IPS-18a (cell line): ENCODE data around the gene MITF.
A peak's percentile ranks its signal among the peaks of the same experiment; 100 is the strongest.

ENCODE experiments used
- H3K27ac ChIP-seq: one replicate; pipeline ENCODE4 v1.5.1; 2013; ENCODE audit warnings: low read length
- H3K27me3 ChIP-seq: one replicate; pipeline ENCODE4 v1.6.1; 2013; ENCODE audit warnings: mild to moderate bottlenecking, low read length; ENCODE audit not compliant: control insufficient read depth, insufficient read depth
- H3K36me3 ChIP-seq: one replicate; pipeline ENCODE4 v1.6.1; 2013; ENCODE audit warnings: low read depth, low read length; ENCODE audit not compliant: control insufficient read depth
- H3K4me1 ChIP-seq: one replicate; pipeline ENCODE4 v1.6.1; 2013; ENCODE audit warnings: low read depth, low read length; ENCODE audit not compliant: control insufficient read depth
- H3K4me3 ChIP-seq: one replicate; pipeline ENCODE4 v1.5.1; 2013; ENCODE audit warnings: low read length
- H3K9ac ChIP-seq: one replicate; pipeline ENCODE4 v1.6.1; 2013; ENCODE audit warnings: mild to moderate bottlenecking, low read length, moderate library complexity
- H3K9me3 ChIP-seq: one replicate; pipeline ENCODE4 v1.6.1; 2013; ENCODE audit warnings: low read depth, low read length; ENCODE audit not compliant: control insufficient read depth

Gene MITF, protein sequence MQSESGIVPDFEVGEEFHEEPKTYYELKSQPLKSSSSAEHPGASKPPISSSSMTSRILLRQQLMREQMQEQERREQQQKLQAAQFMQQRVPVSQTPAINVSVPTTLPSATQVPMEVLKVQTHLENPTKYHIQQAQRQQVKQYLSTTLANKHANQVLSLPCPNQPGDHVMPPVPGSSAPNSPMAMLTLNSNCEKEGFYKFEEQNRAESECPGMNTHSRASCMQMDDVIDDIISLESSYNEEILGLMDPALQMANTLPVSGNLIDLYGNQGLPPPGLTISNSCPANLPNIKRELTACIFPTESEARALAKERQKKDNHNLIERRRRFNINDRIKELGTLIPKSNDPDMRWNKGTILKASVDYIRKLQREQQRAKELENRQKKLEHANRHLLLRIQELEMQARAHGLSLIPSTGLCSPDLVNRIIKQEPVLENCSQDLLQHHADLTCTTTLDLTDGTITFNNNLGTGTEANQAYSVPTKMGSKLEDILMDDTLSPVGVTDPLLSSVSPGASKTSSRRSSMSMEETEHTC

DNA sequence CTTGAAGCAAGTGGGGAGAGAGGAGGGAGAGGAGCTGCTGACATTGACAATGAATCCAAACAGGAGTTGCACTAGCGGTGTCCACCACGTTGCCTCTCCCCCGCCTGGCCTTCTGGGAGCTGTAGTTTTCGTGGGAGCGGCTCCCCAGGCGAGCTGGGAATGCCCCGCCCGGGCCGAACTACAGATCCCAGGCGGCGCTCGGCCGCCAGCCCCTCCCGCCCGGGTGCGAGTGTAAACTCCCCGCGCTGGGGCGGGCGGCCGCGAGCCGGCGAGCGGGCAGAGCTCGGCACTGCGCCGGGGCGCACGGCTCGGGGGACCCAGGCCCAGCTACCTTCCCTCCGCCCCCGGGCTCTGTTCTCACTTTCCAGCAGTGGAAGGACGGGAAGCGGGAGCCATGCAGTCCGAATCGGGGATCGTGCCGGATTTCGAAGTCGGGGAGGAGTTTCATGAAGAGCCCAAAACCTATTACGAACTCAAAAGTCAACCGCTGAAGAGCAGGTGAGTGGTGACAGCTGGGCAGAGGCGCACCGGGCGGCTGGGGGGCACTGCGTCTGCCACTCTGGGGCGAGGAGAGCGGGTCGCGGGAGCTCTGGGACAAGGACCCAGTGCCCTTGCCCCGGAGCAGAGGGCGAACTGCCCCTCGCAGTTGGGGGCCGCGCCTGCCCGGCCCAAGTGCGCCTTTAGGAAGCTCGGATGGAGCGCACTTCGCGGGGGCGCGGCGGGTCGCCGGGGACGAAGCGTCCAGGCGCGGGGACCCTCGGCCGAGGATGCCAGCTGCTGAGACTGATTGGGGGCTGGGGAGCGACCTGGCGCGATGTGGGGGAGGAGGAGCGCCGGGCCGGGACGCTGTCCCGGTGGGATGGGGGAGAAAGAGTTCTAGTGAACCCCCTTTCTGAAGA is at the start of gene MITF:
Gene MITF, plus strand, starts transcription at position 261 of the 899 bp plus-strand sequence. Its CDS starts 134 bp downstream, at position 395.
- Histone ChIP-seq H3K4me3 (peak within 1 kb of the TSS; percentile 93), H3K4me1 (peaks cover 6% of the 10 kb centered on the region), H3K27me3 (peaks cover 48% of the 10 kb centered on the region), H3K27ac (no peak within 1 kb of the TSS), H3K36me3 (no peaks in the 10 kb centered on the region), H3K9me3 (no peaks in the 10 kb centered on the region), H3K9ac (peak within 1 kb of the TSS; percentile 29)

DNA sequence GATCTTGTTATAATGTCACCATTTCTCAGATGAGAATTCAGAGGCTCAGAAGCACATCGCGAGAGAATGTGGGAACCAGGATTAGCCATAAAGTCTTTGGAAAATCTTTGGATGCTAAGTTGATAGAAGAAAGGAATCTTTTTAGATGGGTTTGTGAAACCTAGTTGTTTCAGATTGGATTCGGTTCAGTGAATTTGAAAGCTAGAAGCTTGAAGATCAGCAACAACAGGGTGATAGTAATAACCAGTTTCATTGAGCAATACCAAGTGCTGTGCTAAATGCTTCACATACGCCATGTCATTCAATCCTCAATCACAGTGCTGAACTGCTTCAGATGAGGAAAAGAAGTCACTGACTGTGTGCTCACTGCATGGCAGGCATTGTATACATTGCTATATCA is 47.4 kb upstream of the MITF start:
- no peaks in the 10 kb centered on the region for H3K36me3 ChIP-seq
- no peak overlapping the region for H3K27ac ChIP-seq
- H3K4me3 ChIP-seq, result no peak overlapping the region
- no peaks in the 10 kb centered on the region for H3K4me1 ChIP-seq
- no peak overlapping the region for H3K9ac ChIP-seq
- no peaks in the 10 kb centered on the region for H3K9me3 ChIP-seq
- peaks cover 21% of the 10 kb centered on the region for H3K27me3 ChIP-seq

DNA sequence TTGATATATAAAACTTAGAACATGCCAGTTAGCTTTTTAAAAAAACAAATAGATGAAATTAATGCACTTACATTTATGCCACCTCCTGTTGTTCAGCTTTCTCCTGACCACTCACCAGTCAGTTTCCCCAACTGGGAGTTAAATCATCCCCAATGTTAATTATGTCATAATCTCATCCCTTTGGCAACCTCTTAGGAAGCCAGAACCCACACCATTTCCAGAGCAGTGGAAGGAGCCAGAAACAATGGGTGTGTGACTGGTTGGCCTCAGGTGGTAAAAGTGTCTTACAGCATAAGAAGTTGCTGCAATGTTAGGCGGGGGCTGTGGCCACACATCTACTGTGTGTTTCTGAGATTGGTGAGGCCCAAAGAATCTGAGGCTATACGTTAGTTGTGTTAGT is 46.5 kb upstream of the MITF start:
- H3K36me3 ChIP-seq, result no peaks in the 10 kb centered on the region
- no peak overlapping the region for H3K9ac ChIP-seq
- no peak overlapping the region for H3K27ac ChIP-seq
- no peaks in the 10 kb centered on the region for H3K4me1 ChIP-seq
- H3K4me3 ChIP-seq, result no peak overlapping the region
- no peaks in the 10 kb centered on the region for H3K9me3 ChIP-seq
- H3K27me3 ChIP-seq, result peaks cover 12% of the 10 kb centered on the region

DNA sequence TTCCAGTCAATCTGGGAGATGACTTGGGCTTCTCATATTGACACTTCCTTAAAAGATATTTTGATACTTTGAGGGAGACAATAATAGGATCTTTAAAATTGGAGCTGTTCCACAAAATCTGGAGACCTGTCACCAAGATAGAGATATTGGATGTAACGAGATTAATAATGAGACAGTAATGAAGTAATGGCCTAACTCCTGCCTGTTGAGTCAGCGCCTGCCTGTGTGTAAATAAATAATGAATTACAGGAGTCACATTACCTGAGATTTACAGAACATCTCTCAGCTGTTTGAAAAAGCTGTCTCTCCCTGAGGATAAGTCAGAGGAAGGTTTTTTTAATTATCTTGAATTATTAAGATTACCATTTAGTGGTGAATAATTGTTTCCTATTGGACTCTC is 43.8 kb upstream of the MITF start:
- H3K27me3 ChIP-seq, result peaks cover 2% of the 10 kb centered on the region
- H3K4me1 ChIP-seq, result no peaks in the 10 kb centered on the region
- H3K9me3 ChIP-seq, result no peaks in the 10 kb centered on the region
- H3K9ac ChIP-seq, result no peak overlapping the region
- no peaks in the 10 kb centered on the region for H3K36me3 ChIP-seq
- H3K27ac ChIP-seq, result no peak overlapping the region
- no peak overlapping the region for H3K4me3 ChIP-seq

DNA sequence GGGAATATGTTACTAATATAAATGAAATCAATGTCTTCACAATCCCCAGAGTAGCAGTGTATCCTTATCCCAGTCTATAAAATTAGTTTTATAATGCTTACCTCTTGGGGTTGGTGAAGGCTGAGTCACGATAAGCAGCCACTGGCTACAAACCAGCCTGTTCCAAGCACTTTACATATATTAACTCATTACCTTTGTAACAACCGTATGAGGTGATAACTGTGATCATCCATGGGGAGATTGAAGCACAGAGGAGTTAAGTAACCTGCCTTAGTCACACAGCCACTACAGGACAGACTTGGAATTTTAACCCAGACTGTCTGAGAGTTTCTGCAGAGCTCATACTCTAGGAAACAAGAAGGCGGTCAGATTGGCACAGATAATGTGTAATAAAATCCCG is 43.3 kb upstream of the MITF start:
- Histone ChIP-seq H3K27ac (no peak overlapping the region), H3K4me1 (no peaks in the 10 kb centered on the region), H3K9me3 (no peaks in the 10 kb centered on the region), H3K4me3 (no peak overlapping the region), H3K27me3 (no peaks in the 10 kb centered on the region), H3K36me3 (no peaks in the 10 kb centered on the region), H3K9ac (no peak overlapping the region)

DNA sequence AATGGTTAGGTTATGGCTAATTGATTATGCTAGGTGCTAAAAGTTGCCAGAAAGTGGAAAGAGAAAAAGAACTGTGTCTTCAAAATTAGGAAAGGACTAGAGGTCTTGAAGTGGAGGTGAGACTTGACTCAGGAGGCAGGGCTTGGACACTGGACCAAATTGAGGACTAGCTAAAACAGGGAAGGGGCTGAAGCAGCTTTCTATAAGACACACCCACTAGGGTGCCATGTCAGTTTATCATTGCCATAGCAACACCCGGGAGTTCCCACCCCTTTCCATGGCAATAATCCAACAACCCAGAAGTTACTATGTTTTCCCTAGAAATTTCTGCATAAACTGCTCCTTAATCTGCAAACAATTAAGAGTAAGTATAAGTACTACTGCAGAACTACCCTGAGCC is 42.9 kb upstream of the MITF start:
- H3K9ac ChIP-seq, result no peak overlapping the region
- H3K36me3 ChIP-seq, result no peaks in the 10 kb centered on the region
- no peaks in the 10 kb centered on the region for H3K9me3 ChIP-seq
- no peak overlapping the region for H3K4me3 ChIP-seq
- H3K27me3 ChIP-seq, result no peaks in the 10 kb centered on the region
- no peak overlapping the region for H3K27ac ChIP-seq
- no peaks in the 10 kb centered on the region for H3K4me1 ChIP-seq

DNA sequence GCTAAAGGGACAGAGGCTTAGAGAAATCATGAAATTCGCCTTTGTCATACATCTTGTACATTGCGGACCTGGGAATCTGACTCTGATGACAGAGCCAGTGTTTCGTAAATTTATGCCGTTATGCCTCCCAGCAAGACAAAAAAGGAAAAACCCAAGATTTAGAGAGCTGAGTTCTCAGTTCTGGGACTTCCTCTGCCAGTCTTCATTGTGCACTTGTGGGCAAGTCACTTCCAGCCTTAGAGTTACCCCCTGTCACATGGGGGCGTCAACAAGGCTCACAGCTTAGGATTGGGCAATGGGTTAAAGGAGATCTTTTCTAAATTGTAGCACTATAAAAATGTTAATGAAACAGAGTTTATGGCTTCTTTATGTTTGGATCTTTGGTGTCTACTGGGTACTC is 41.9 kb upstream of the MITF start:
- H3K9ac ChIP-seq, result no peak overlapping the region
- no peak overlapping the region for H3K27ac ChIP-seq
- H3K4me3 ChIP-seq, result no peak overlapping the region
- no peaks in the 10 kb centered on the region for H3K36me3 ChIP-seq
- no peaks in the 10 kb centered on the region for H3K27me3 ChIP-seq
- no peaks in the 10 kb centered on the region for H3K4me1 ChIP-seq
- no peaks in the 10 kb centered on the region for H3K9me3 ChIP-seq

DNA sequence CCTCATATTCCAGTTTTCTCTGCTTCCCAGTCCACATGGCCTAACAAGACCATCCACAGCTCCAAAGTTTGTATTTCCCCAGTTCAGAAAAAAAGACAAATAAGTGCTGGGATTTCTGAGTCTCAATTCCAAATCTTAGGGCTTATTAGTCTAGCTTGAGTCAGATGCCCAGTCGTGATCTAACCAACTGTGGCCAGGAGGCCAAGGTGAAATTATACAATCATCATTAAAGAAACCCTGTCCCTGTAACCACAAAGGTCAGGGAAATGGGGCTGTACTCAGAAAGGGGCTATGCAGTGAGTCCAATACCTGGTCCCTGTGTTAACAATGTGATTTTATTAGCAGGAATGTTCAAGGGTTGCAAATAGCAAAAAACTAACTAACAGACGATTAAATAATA is 40.5 kb upstream of the MITF start:
- Histone ChIP-seq H3K27ac (no peak overlapping the region), H3K36me3 (no peaks in the 10 kb centered on the region), H3K4me1 (no peaks in the 10 kb centered on the region), H3K4me3 (no peak overlapping the region), H3K9ac (no peak overlapping the region), H3K9me3 (no peaks in the 10 kb centered on the region), H3K27me3 (no peaks in the 10 kb centered on the region)

DNA sequence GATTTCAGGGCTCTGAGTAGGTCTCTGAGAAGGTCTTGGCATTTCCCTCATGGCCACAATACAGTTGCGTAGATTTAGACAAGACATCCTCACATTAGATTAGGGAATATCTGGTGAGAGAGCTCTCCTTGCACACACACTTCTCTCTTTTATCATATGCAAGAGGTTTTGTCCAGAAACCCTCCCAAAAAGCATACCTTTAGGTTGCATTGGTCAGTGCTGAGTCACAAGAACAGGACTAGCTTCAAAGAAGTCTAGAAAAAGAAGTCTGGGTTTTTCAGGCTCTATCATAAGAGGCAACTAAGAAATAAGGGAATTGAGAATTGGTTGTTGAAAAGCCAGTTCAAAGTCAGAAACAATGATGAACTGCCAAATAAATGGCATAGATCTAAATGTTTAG is 40.1 kb upstream of the MITF start:
- no peak overlapping the region for H3K4me3 ChIP-seq
- H3K27ac ChIP-seq, result no peak overlapping the region
- no peaks in the 10 kb centered on the region for H3K9me3 ChIP-seq
- no peaks in the 10 kb centered on the region for H3K36me3 ChIP-seq
- H3K9ac ChIP-seq, result no peak overlapping the region
- H3K27me3 ChIP-seq, result no peaks in the 10 kb centered on the region
- H3K4me1 ChIP-seq, result no peaks in the 10 kb centered on the region

DNA sequence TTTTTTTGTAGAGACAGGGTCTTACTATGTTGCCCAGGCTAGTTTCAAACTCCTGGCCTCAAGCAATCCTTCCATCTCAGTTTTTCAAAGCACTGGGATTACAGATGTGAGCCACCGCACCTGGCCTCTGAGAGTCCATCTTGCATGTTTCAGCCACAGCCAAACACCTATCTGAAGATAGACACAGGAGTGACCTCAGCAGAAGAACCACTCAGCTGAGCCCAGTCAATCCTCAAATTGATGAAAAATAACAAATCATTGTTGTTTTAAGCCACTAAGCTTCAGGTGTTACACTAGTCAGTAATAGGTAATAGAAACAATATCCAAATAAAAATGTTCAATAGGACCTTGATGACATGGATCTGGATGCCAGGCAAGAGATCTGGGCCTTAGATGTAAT is 38.3 kb upstream of the MITF start:
- Histone ChIP-seq H3K9me3 (no peaks in the 10 kb centered on the region), H3K27ac (no peak overlapping the region), H3K9ac (no peak overlapping the region), H3K4me1 (no peaks in the 10 kb centered on the region), H3K27me3 (no peaks in the 10 kb centered on the region), H3K4me3 (no peak overlapping the region), H3K36me3 (no peaks in the 10 kb centered on the region)

DNA sequence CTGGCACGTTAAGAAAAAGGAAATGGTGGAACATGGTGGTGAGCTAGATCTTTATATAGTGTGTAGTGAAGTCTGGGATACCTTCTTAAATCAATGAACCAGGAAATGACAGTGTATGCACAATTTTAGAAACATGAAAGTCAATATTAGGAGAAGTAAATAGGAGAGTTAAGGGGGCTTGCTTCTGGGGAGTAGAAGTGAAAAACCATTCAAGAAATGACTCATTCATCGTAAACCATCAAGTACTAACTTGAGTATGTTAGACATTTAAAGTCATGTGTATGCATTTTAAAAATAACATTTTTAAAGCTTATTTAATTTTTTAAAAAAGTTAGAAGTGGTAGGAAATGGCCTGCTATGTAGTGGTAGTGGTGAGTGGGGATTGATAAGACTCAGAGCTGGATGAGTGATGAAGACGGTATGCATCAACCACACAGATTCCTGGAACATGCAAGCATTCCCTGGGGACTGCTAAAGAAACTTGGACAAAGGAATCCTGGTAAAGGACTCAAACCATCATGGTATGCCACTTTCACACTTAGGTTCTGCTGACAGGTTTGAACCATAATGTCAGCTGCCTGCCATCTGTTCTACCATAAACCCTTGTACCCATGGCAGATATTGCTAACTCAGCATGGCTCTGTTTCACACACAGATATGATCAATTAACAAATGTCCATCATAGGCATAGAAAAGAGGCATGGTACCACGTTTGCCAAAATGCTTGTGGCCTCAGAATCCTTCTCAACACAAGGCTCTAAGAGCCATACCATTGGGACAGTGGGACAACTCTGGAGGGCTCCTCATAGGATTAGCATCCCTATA is 28.9 kb upstream of the MITF start:
- Histone ChIP-seq H3K27ac (no peak overlapping the region), H3K9ac (no peak overlapping the region), H3K4me1 (no peaks in the 10 kb centered on the region), H3K9me3 (no peaks in the 10 kb centered on the region), H3K4me3 (no peak overlapping the region), H3K36me3 (no peaks in the 10 kb centered on the region), H3K27me3 (no peaks in the 10 kb centered on the region)
